ENCODE results near the gene FOXD1.
"Not testable (repeated sequence)": the region's sequence is repeated elsewhere in the genome, so short reads cannot be mapped to it uniquely, and the experiment has no call there.

GRCh38 chr5:73409927-73410326 is 38.6 kb downstream of the FOXD1 start:
- TF ChIP-seq CTCF (optimal IDR thresholded peaks at IDR 0.05 in 1 of 3, IDR thresholded peaks at IDR 0.05 in 1 of 3, conservative IDR thresholded peaks at IDR 0.05 in 1 of 3; ENCODE audit: extremely low read depth in 1 of 3, insufficient read depth in 2 of 3, low read length in 3 of 3); EZH2 (IDR thresholded peaks at IDR 0.05; ENCODE audit: low read length): not testable (repeated sequence)

Measured in keratinocyte (primary cell).